ENCODE results near the gene ETV7.

ETV7 gene

DNA sequence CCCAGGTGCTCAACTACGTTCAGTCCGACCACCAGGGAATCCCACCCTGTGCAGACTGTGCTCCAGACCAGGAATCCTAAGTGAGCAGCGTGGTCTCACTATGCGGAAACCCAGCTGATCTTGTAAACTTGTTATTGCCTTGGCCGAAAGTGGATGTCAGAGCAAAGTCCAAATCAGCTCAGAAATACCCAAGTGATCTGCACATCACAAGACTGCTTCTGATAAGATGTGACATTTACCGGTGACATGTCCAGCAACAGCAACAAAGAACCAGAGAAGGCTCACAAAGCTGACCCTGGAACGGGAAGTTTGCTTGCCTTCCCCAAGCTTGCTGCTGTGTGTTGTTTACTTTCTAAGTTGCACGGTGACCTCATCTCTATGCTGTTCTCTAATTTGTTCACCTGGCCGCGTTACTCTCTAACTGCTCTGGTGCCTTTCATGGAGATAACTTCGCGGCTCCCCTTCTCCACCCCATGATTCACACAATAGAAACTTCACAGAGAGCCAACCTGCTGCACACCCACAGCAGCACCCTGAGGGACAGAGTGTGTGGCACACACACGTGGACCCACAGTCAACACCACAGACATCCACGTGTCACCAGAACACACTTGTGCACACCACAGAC is 52.5 kb downstream of the ETV7 start:
- H3K4me3 ChIP-seq (ENCODE audit: low read length), result no peak overlapping the region
- TF ChIP-seq, protein P1, sequence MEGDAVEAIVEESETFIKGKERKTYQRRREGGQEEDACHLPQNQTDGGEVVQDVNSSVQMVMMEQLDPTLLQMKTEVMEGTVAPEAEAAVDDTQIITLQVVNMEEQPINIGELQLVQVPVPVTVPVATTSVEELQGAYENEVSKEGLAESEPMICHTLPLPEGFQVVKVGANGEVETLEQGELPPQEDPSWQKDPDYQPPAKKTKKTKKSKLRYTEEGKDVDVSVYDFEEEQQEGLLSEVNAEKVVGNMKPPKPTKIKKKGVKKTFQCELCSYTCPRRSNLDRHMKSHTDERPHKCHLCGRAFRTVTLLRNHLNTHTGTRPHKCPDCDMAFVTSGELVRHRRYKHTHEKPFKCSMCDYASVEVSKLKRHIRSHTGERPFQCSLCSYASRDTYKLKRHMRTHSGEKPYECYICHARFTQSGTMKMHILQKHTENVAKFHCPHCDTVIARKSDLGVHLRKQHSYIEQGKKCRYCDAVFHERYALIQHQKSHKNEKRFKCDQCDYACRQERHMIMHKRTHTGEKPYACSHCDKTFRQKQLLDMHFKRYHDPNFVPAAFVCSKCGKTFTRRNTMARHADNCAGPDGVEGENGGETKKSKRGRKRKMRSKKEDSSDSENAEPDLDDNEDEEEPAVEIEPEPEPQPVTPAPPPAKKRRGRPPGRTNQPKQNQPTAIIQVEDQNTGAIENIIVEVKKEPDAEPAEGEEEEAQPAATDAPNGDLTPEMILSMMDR (conservative IDR thresholded peaks at IDR 0.05; ENCODE audit: low read depth, low read length), result no peak
- no peak for DNase-seq (ENCODE audit: low read depth)

DNA sequence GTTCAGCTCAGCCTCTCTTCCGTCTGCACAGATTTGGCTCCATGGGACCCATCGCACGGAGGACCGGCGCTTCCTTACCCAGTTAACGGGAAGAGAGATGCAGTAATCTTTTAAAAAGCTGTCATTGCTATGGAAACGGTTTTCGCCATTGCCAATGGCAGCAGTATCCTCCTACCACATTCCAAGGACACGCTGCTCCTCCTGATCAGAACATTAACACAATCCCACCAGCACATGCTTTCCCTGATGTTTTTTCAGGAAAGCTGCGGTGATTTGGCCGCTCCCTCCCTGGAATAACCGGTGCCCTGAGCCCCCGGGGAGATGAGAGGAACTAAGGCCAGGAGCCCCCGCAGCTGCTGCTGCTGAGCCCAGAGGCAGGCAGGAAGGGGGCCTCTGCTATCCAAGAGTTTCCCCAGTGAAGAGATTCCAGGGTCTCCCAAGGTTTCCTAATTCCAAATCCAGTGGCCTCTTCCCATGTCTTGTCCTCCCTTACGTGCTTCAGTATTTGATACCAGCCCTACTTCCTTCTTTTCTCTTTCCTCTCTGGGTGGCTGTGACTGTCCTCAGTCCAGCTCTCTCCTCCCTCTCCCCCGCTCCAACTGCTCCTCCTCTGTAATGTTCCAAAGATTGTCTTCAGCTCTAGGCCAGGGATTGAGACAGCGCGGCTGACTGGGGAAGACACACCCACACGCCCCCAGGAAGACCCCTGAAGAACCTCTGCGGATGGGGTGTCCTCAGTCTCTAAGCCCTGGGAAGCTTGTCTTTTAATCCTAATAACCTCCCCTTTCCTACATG is 53.3 kb downstream of the ETV7 start:
- no peak overlapping the region for H3K4me3 ChIP-seq (ENCODE audit: low read length)
- DNase-seq (ENCODE audit: low read depth), result no peak
- TF ChIP-seq, protein P1 (conservative IDR thresholded peaks at IDR 0.05; ENCODE audit: low read depth, low read length), result no peak

DNA sequence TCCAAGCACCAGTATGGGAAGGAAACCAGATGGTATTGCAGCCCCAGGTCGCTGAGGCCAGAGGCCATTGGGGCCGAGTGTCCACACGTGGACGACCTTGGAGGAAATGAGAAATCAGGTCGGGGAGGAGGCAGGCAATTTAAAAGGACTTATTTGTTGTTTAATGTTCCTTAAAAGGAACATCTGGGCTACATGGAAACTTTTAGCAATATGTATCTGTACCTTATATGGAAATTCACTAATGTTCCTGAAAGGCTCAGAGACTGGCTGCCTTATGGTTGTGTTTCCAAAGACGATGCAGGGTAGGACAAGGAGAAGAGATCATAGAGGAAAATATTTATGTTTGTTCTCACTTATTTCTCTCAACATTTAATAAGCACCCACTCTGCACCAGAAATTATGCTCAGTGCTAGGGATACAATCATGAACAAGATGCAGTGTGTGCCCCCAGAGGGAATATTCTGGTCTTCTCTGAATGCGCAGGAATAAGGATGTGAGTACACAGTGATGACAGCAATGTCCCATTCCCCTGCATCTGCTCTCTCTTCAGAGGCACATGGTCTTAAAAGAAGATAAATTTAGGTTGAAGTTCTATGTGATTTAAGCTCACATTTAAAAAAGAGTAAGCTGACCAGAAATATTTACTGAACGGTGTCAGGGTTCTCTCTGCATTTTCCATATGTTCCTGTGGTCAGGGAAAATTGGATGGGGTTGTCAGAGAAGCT is 54.1 kb downstream of the ETV7 start:
- TF ChIP-seq, protein P1 (conservative IDR thresholded peaks at IDR 0.05; ENCODE audit: low read depth, low read length), result no peak
- H3K4me3 ChIP-seq (ENCODE audit: low read length), result no peak overlapping the region
- no peak for DNase-seq (ENCODE audit: low read depth)

DNA sequence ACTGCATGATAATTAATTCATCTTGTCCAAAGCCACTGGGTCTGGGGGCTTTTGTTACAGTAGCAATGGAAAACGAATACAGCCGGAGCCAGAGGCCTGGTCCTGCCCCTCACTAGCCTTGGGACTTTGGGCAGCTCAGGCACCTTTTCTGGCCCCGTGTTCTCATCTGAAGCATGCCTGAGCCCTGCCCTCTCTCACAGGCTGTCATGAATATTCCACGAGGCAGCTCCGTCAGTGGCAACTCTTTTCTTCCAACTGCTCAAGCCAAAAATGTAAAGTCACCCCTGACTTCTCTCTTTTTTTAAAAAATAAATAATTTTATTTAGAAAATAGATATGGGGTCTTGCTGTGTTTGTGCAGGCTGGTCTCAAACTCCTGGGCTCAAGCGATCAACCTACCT is 56.1 kb downstream of the ETV7 start:
- no peak overlapping the region for H3K4me3 ChIP-seq (ENCODE audit: low read length)
- no peak for DNase-seq (ENCODE audit: low read depth)
- TF ChIP-seq, protein P1 (conservative IDR thresholded peaks at IDR 0.05; ENCODE audit: low read depth, low read length), result no peak

DNA sequence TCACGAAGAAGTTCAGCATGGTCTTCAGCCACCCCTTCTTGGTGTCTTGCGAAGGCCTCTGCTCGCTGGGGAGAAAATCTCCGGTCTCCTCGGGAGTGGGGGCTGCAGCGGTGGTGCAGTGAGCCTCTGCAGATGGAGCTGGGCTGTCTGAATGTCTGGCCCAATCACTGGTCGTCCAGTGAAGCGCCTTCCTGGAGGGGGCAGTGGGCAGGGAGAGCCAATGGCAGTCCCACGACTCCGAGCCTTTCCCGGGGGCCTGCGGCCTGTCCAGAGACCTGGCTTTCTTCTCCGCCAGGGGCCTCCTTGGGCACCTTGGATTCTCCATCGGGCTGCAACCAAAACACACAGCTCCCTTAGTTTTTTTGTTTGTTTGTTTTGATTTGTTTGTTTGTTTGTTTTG is 57.1 kb downstream of the ETV7 start:
- TF ChIP-seq, protein P1 (conservative IDR thresholded peaks at IDR 0.05; ENCODE audit: low read depth, low read length), result no peak
- H3K4me3 ChIP-seq (ENCODE audit: low read length), result no peak overlapping the region
- DNase-seq (ENCODE audit: low read depth), result no peak

DNA sequence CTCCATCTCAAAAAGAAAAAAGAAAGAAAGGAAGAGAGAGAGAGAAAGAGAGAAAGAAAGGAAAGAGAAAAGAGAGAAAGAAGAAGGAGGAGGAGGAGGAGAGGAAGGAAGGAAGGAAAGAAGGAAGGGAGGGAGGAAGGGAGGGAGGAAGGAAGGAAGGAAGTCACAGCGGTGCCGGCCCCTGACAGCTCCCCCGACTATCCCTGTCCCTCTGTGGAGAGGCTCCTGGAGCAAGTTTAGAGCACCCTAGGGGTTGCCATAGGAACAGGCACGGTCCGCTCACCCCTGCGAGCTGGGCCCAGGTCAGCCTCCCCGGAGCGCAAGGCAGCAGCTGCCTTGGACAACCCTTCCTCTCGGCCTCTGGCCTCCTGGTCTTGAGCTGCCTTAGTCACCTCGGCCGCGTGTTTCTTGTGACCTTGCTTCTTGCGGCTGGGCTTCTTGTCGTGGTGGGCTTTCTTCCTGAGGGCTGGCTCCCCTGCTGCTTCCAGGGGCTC is 57.6 kb downstream of the ETV7 start:
- DNase-seq (ENCODE audit: low read depth), result no peak
- no peak overlapping the region for H3K4me3 ChIP-seq (ENCODE audit: low read length)
- TF ChIP-seq, protein P1 (conservative IDR thresholded peaks at IDR 0.05; ENCODE audit: low read depth, low read length), result no peak
